HG02938 (cell line): ENCODE data around the gene ANKRD63.

Experiments
- ATAC-seq: cut with Tn5 transposase; IDR thresholded peaks from one replicate; pipeline ENCODE4 v1.9.1; 2021; ENCODE audit warnings: mild to moderate bottlenecking, moderate library complexity; ENCODE audit not compliant: unreplicated experiment

ANKRD63 gene

GRCh38 chr15:40263024-40263754 is 19.7 kb downstream of the ANKRD63 start:
- no peak for ATAC-seq

- no peak for ATAC-seq
Observed at GRCh38 chr15:40259021-40259420, 23.8 kb downstream of the ANKRD63 start.

GRCh38 chr15:40258544-40258943 is 24.3 kb downstream of the ANKRD63 start:
- no peak for ATAC-seq

- ATAC-seq, result no peak
Observed at GRCh38 chr15:40257656-40258450, 25.0 kb downstream of the ANKRD63 start.

GRCh38 chr15:40256638-40257235 is 26.1 kb downstream of the ANKRD63 start:
- ATAC-seq, result no peak

- ATAC-seq, result no peak
Observed at GRCh38 chr15:40255033-40255432, 27.8 kb downstream of the ANKRD63 start.

- ATAC-seq, result no peak
Observed at GRCh38 chr15:40254452-40254851, 28.4 kb downstream of the ANKRD63 start.

GRCh38 chr15:40253167-40253790 is 29.6 kb downstream of the ANKRD63 start:
- no peak for ATAC-seq

GRCh38 chr15:40252438-40253166 is 30.3 kb downstream of the ANKRD63 start:
- ATAC-seq, result no peak

- no peak for ATAC-seq
Observed at GRCh38 chr15:40252141-40252437, 30.8 kb downstream of the ANKRD63 start.

GRCh38 chr15:40251486-40252140 is 31.3 kb downstream of the ANKRD63 start:
- no peak for ATAC-seq

- no peak for ATAC-seq
Observed at GRCh38 chr15:40250771-40251483, 31.9 kb downstream of the ANKRD63 start.

GRCh38 chr15:40250304-40250656 is 32.6 kb downstream of the ANKRD63 start:
- ATAC-seq, result no peak

- no peak for ATAC-seq
Observed at GRCh38 chr15:40249477-40250303, 33.2 kb downstream of the ANKRD63 start.

- no peak for ATAC-seq
Observed at GRCh38 chr15:40248006-40248783, 34.7 kb downstream of the ANKRD63 start.

GRCh38 chr15:40247406-40247971 is 35.4 kb downstream of the ANKRD63 start:
- ATAC-seq, result no peak

GRCh38 chr15:40246496-40247280 is 36.2 kb downstream of the ANKRD63 start:
- ATAC-seq, result no peak
